ENCODE data around the gene RRP36. TPM values are rescaled to one million over a fixed set of nuclear protein-coding genes. Genes with fewer than 3 reads are reported as not detected.

RRP36 gene
- total and polyA plus RNA-seq, 4 donors = 23.4 to 33.4 (median 26.2) TPM

DNA sequence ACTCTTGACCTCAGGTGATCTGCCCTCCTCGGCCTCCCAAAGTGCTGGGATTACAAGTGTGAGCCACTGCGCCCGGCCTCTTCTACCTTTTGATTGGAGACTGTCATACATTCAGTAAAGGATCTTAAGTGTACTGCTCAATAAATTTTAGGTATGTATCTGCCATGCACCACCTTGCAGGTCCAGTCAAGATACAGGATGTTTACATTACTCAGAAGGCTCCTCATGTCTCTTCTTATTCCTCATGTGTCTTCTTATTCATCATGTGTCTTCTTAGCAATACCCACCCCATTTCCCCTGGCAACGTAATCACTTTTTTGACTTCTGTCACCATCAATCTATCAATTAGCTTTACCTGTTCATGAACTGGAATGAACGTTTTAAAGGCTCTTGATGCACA is 15.6 kb upstream of the RRP36 start:
- TF ChIP-seq JUND (IDR thresholded peaks at IDR 0.05) = no peak
- TF ChIP-seq GABPA (IDR thresholded peaks at IDR 0.05 in 1 of 2, conservative IDR thresholded peaks at IDR 0.05 in 1 of 2) = no peak
- TF ChIP-seq, protein P1, sequence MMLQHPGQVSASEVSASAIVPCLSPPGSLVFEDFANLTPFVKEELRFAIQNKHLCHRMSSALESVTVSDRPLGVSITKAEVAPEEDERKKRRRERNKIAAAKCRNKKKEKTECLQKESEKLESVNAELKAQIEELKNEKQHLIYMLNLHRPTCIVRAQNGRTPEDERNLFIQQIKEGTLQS (IDR thresholded peaks at IDR 0.05) = no peak
- no peak for TF ChIP-seq HNF4G (IDR thresholded peaks at IDR 0.05)
- no peak for TF ChIP-seq FOXA2 (IDR thresholded peaks at IDR 0.05)
- no peak for TF ChIP-seq EGR1 (IDR thresholded peaks at IDR 0.05; ENCODE audit: low read depth in 2 of 2)
- TF ChIP-seq, protein P2, sequence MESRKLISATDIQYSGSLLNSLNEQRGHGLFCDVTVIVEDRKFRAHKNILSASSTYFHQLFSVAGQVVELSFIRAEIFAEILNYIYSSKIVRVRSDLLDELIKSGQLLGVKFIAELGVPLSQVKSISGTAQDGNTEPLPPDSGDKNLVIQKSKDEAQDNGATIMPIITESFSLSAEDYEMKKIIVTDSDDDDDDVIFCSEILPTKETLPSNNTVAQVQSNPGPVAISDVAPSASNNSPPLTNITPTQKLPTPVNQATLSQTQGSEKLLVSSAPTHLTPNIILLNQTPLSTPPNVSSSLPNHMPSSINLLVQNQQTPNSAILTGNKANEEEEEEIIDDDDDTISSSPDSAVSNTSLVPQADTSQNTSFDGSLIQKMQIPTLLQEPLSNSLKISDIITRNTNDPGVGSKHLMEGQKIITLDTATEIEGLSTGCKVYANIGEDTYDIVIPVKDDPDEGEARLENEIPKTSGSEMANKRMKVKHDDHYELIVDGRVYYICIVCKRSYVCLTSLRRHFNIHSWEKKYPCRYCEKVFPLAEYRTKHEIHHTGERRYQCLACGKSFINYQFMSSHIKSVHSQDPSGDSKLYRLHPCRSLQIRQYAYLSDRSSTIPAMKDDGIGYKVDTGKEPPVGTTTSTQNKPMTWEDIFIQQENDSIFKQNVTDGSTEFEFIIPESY (IDR thresholded peaks at IDR 0.05) = no peak
- TF ChIP-seq, protein P3, sequence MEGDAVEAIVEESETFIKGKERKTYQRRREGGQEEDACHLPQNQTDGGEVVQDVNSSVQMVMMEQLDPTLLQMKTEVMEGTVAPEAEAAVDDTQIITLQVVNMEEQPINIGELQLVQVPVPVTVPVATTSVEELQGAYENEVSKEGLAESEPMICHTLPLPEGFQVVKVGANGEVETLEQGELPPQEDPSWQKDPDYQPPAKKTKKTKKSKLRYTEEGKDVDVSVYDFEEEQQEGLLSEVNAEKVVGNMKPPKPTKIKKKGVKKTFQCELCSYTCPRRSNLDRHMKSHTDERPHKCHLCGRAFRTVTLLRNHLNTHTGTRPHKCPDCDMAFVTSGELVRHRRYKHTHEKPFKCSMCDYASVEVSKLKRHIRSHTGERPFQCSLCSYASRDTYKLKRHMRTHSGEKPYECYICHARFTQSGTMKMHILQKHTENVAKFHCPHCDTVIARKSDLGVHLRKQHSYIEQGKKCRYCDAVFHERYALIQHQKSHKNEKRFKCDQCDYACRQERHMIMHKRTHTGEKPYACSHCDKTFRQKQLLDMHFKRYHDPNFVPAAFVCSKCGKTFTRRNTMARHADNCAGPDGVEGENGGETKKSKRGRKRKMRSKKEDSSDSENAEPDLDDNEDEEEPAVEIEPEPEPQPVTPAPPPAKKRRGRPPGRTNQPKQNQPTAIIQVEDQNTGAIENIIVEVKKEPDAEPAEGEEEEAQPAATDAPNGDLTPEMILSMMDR (IDR thresholded peaks at IDR 0.05; ENCODE audit: low read depth, low read length, missing input control) = no peak
- TF ChIP-seq RAD21 (IDR thresholded peaks at IDR 0.05) = no peak
- TF ChIP-seq HNF4A (conservative IDR thresholded peaks at IDR 0.05) = no peak
- no peak for TF ChIP-seq MAX (IDR thresholded peaks at IDR 0.05)
- Histone ChIP-seq H3K27ac (ENCODE audit: low read depth in 1 of 2, low read length in 2 of 2) (no peak overlapping the region), H3K4me1 (ENCODE audit: control insufficient read depth in 4 of 4, insufficient read depth in 4 of 4, low read length in 3 of 4) (no peaks in the 10 kb centered on the region), H3K27me3 (ENCODE audit: control insufficient read depth in 4 of 4, insufficient read depth in 4 of 4, low read length in 3 of 4) (no peaks in the 10 kb centered on the region), H3K36me3 (ENCODE audit: control insufficient read depth in 4 of 4, insufficient read depth in 3 of 4, low read depth in 1 of 4, low read length in 3 of 4) (peaks cover 1 to 39% (median 26%) of the 10 kb centered on the region in 4 donors), H3K9ac (ENCODE audit: low read depth in 1 of 2, low read length in 2 of 2) (no peak overlapping the region), H3K4me3 (ENCODE audit: low read depth in 1 of 3, low read length in 3 of 3) (no peak overlapping the region), H3K9me3 (ENCODE audit: control insufficient read depth in 4 of 4, low read length in 3 of 4) (no peaks in the 10 kb centered on the region)
- no peak for DNase-seq (ENCODE audit: low spot score)
- WGBS = 94% methylated on average over 5 of the region's 5 CpGs

- Histone ChIP-seq H3K9ac (ENCODE audit: low read depth in 1 of 2, low read length in 2 of 2) (no peak overlapping the region), H3K27ac (ENCODE audit: low read depth in 1 of 2, low read length in 2 of 2) (no peak overlapping the region), H3K27me3 (ENCODE audit: control insufficient read depth in 4 of 4, insufficient read depth in 4 of 4, low read length in 3 of 4) (no peaks in the 10 kb centered on the region), H3K36me3 (ENCODE audit: control insufficient read depth in 4 of 4, insufficient read depth in 3 of 4, low read depth in 1 of 4, low read length in 3 of 4) (peaks cover 2 to 43% (median 27%) of the 10 kb centered on the region in 4 donors), H3K4me3 (ENCODE audit: low read depth in 1 of 3, low read length in 3 of 3) (no peak overlapping the region), H3K9me3 (ENCODE audit: control insufficient read depth in 4 of 4, low read length in 3 of 4) (no peaks in the 10 kb centered on the region), H3K4me1 (ENCODE audit: control insufficient read depth in 4 of 4, insufficient read depth in 4 of 4, low read length in 3 of 4) (no peaks in the 10 kb centered on the region)
- no peak for TF ChIP-seq FOXA2 (IDR thresholded peaks at IDR 0.05)
- no peak for DNase-seq (ENCODE audit: low spot score)
- WGBS = 97% methylated on average over 11 of the region's 11 CpGs
Measured at GRCh38 chr6:43006251-43006650, 15.2 kb upstream of the RRP36 start.

DNA sequence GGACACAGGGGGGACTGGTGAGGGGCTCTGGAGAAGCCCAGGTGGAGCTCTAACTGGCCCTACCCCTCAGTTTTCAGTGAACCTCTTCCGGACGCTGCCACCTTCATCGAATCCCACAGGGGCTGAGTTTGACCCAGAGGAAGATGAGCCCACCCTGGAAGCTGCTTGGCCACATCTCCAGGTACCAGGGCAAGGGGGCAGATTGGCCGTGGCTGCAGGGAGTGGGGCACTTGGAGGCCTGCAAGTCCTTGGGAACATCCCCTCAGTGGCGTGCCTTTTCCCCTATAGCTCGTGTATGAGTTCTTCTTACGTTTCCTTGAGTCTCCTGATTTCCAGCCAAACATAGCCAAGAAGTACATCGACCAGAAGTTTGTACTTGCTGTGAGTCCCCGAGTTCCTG is 14.3 kb upstream of the RRP36 start:
- TF ChIP-seq TAF1 (conservative IDR thresholded peaks at IDR 0.05) (no peak), REST (IDR thresholded peaks at IDR 0.05) (no peak), NR2F2 (IDR thresholded peaks at IDR 0.05) (no peak)
- TF ChIP-seq, protein P2 (IDR thresholded peaks at IDR 0.05) = no peak
- TF ChIP-seq, protein P3 (IDR thresholded peaks at IDR 0.05; ENCODE audit: low read depth, low read length, missing input control) = no peak
- no peaks in the 10 kb centered on the region for H3K27me3 ChIP-seq (ENCODE audit: control insufficient read depth in 4 of 4, insufficient read depth in 4 of 4, low read length in 3 of 4)
- H3K36me3 ChIP-seq (ENCODE audit: control insufficient read depth in 4 of 4, insufficient read depth in 3 of 4, low read depth in 1 of 4, low read length in 3 of 4) = peaks cover 2 to 52% (median 31%) of the 10 kb centered on the region in 4 donors
- no peak overlapping the region for H3K9ac ChIP-seq (ENCODE audit: low read depth in 1 of 2, low read length in 2 of 2)
- H3K9me3 ChIP-seq (ENCODE audit: control insufficient read depth in 4 of 4, low read length in 3 of 4) = no peaks in the 10 kb centered on the region
- DNase-seq (ENCODE audit: low spot score) = no peak
- 93% methylated on average over 9 of the region's 9 CpGs for WGBS
- peaks cover 0 to under 1% (median 0%) of the 10 kb centered on the region in 4 donors for H3K4me1 ChIP-seq (ENCODE audit: control insufficient read depth in 4 of 4, insufficient read depth in 4 of 4, low read length in 3 of 4)
- no peak overlapping the region for H3K27ac ChIP-seq (ENCODE audit: low read depth in 1 of 2, low read length in 2 of 2)
- H3K4me3 ChIP-seq (ENCODE audit: low read depth in 1 of 3, low read length in 3 of 3) = no peak overlapping the region
